DMS153 (cell line): ENCODE measurements around the gene SREBF2.

ENCODE experiments used
- DNase-seq: peaks from one replicate; lab custom pipeline; 2025; lab: John Stamatoyannopoulos, UW

Gene SREBF2

GRCh38 chr22:41922328-41922727, 89.4 kb downstream of the SREBF2 start:
- DNase-seq = no peak

- DNase-seq = no peak
Observed at GRCh38 chr22:41922940-41923594, 90.2 kb downstream of the SREBF2 start.

GRCh38 chr22:41923595-41924276, 90.8 kb downstream of the SREBF2 start:
- no peak for DNase-seq

DNA sequence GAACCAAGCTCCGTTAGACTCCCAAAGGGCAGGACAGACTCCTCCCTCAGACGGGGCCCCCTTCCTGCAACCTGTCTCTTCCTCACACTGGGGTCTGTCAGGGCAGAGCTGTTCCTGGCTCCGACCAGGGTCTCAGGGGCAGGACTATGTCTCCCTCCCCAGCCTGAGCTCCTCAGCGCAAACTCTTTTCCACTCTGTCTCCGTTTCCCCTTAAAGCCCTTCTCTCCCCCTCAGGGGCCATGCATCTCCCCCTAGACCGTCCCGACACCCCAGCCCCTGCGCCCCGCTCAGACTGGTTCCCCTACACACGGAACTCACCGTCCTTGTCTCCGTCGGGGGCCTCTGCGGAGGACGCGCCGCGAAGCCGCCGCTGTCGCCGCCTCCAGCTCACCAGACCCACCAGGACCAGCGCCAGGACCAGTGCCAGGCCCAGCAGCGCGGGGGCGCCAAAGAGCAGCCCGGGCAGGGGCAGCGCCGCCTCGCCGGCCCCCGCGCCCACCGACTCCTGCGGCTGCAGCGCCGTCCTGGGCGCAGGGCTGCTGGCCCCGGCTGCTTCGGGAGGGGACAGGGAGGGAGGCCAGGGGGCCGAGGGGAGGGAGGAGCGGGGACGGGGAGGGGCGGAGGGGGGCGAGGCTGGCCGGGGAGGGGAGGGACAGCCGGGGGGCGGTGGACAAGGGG, 93.0 kb downstream of the SREBF2 start:
- DNase-seq = no peak

DNA sequence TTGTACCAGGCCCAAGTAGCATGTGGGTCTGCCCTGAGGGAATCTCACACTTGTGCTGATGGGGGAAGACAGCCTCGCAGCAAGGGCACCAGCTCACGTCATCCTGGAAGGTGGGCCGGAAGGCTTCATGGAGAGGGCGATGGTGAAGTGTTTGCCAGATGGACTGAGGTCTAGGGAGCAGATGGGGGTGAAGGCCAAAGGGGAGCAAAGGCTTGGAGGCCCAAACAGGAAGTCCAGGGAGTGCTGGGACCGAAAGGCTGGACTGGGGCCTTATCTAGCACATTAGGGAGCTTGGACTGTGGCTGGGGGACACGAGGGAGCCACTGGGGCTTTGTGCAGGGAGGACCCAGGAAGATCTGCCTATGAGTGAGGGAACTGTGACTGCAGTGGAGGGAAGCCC, 94.9 kb downstream of the SREBF2 start:
- no peak for DNase-seq

GRCh38 chr22:41928593-41929417, 95.9 kb downstream of the SREBF2 start:
- no peak for DNase-seq

DNA sequence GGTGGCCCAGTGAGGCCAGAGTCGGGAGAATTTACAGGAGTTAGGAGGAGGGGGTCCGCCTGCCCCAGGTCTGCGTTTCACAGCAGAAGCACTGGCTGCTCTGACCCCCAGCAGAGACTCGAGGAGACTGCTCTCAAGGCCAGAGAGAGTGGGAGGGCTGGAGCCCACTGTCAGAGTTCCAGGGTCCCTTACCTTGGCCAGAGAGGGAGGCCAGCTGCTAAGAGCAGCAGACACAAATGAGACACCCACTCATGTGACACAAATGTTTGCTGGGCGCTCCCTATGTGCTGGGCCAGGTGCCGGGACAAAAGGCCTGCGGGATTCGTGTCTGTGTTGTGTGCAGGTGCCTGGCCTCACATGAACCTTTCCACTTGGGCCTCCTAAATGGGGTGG, 96.5 kb downstream of the SREBF2 start:
- DNase-seq = peak; percentile 32

DNA sequence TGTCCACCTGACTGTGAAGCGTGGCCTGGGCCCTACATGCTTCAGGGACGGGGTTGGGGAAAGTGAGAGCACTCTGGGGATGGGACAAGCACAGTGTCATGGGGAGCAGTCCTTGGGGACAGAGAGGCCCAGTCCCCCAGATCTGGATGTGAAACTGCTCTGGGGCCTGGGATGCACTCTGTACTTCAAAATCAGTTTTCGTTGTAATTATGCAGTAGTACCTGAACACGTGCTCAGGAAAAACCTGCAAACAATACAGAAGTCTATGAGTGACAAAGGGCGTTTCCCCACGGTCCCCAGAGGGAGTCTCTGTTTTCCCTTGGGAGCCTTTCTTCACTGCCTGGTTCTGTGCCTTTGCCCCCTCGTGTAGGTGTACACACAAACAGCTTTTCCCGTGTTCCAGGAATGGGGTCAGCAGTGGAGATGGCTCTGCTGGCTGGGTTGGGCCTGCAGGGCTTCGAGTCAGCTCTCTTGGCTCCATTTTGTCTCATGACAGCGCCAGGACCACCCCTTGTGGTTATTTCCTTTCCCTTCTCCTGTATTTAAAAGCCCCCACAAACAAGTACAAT, 98.9 kb downstream of the SREBF2 start:
- no peak for DNase-seq

- no peak for DNase-seq
Observed at GRCh38 chr22:41932353-41932752, 99.4 kb downstream of the SREBF2 start.

DNA sequence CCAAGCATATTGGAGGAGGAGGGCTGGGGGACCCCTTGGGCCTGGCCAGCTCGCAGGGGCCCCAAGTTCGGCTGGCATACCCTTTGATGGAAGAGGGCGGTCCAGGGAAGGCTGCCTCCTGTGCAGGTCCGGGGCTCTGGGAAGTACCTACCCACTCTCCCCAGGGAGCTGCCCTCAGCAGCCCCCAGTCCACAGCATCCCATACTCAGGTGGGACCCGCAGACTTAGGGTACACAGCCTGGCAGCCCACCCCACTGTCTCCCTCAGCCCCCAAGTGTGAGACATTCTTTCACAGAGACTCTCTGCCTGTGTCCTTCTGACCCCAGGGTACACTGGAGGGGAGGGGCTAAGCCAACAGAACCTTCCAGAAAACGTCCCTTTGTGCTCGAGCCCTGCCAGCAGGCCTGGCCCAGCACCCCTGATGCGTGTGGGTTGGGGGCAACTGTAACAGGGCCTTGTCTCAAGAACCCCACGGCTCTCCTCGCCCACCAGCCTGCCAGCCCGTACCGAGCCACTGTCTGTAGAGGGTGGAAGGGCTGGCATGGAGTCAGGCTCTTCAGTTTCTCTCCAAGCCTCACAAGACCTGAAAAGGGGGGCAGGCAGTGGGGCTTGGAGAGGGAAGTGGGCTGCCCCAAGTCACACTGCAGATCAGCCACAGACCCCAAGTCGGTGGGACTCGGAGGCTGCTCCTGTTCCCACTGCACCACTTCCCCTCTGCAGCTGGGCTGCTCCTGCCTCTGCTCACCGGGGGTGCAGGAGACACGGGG, 100.7 kb downstream of the SREBF2 start:
- no peak for DNase-seq

DNA sequence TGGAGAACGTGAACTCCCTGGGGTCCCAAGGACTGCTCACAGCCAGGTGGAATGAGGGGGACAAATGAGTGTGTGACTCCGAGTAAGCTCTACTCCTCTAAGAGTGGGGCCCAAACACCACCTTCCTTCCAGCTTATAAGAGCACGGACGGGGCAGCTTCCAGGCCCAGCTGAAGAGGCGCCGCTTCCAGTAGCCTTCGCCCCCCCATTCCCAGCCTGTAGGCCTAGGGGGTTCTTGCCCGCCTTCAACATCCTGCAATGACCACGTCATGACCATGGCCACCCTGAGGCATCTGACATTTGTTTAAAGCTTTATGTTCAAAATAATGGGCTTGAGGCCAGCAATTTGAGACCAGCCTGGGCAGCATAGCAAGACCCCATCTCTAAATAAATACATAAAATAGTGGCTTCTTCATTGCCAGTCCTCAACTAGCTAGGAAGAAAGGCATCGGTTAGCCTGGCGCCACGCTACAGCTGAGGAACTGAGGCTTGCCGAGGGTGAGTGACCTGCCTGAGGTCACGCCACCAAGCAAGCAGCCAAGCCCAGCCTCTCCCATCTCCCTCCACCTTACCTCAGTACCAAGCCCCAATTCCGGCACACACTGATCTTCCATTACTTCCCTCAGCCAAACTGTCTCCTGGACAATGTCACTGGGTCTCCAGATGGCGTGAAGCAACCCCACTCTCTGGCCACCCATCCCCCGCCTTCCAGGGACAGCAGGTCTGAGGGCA, 101.5 kb downstream of the SREBF2 start:
- no peak for DNase-seq

DNA sequence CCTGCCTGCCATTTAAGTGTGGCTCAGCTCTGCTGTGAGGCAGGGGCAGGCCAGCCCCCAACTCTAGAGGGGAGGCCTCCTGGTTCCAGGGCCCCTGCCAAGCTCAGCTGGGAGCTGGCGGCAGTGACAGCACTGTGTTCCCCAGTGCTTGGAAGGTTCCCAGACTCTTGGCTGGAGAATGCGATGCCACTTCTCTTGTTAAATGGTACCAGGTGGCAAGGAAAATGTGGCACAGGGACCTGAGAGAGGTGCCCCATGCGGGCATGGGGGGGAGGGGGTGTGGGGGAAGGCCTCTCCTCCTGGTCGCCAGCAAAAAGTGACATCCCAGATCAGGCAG, 102.1 kb downstream of the SREBF2 start:
- no peak for DNase-seq

- DNase-seq = no peak
Observed at GRCh38 chr22:41935509-41935908, 102.6 kb downstream of the SREBF2 start.

DNA sequence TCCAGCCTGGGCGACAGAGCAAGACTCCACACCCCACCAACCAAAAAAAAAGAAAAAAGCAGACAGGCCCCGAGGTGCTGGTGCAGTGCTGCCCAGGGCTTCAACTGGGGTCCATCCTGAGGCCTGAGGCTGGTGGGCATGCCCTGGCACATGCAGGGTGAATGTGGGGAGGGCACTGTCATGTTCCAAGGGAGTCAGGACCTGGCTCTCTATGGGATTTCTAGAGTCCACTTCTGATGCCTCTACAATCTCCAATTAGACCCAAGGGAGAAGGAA, 103.9 kb downstream of the SREBF2 start:
- no peak for DNase-seq

DNA sequence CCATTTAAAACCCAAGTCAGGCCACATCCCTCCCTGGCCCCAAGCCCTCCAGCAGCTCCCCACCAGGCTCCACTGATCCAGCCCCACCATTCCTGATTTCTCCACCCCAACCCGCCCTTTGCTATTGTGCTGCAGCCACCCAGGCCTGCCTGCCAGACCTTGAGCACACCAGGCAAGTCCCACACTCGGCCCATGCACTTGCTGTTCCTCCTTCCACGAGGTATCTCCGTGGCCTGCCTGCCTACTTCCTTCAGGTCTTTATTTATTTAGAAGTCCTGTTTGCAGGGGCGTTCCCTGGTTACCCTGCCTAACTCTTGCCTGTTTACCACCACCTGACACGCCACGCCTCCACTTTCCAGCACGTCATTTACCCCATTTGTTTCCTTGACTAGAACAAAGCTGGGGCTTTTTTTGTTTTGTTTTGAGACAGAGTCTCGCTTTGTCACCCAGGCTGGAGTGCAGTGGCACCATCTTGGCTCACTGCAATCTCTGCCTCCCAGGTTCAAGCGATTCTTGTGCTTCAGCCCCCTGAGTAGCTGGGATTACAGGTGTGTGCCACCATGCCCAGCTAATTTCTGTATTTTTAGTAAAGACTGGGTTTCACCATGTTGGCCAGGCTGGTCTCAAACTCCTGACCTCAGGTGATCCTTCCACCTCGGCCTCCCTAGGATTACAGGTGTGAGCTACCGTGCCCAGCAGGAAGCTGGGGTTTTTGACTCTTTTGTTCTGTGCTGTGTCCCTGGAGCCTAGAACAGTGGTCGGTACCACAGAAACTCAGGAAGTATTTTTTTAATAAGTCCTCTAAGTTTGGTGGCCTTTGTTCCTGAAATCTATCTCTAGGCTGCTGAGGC, 107.3 kb downstream of the SREBF2 start:
- DNase-seq = peak; percentile 90

- peak; percentile 64 for DNase-seq
Observed at GRCh38 chr22:41940832-41941765, 108.2 kb downstream of the SREBF2 start.

GRCh38 chr22:41943661-41944209, 110.8 kb downstream of the SREBF2 start:
- DNase-seq = no peak

GRCh38 chr22:41946629-41947423, 113.9 kb downstream of the SREBF2 start, which contains the start of gene CENPM:
TSS of gene CENPM (minus strand) at chr22:41947152. CDS start at chr22:41947076, 76 bp downstream.
- peak; percentile 95 for DNase-seq
